IMR-90 (cell line): ENCODE data around the gene FBXL7. TPM values are rescaled to one million over a fixed set of nuclear protein-coding genes. Genes with fewer than 3 reads are reported as not detected.

Source experiments
- ATAC-seq: fragments of 200-7000 bp; cut with Tn5 transposase; 2 replicates; pipeline ENCODE4 v1.9.1; 2020; ENCODE audit warnings: low read depth, mild to moderate bottlenecking, moderate library complexity
- BruUV-seq: library from RNA; stranded (reverse); fragments of 400-500 nt; replicated peaks from 2 replicates; lab custom pipeline; 2021; lab: Mats Ljungman, UMichigan
- CTCF ChIA-PET: fragments of 300-600 bp; formaldehyde crosslinking; extraction: SDS; loops from one replicate; lab custom pipeline; 2021; ENCODE audit warnings: antibody characterized with exemption; lab: Yijun Ruan, JAX
- POLR2A ChIA-PET: fragments of 300-600 bp; sonication (Branson Sonifier 250); formaldehyde crosslinking; loops from one replicate; lab custom pipeline; 2022; ENCODE audit warnings: antibody characterized with exemption; ENCODE audit not compliant: unreplicated experiment; lab: Charles Lee
- DNase-seq: peaks from one replicate; pipeline ENCODE4 v3.0.0; 2013
- H2AFZ ChIP-seq: replicated peaks from 2 replicates; pipeline ENCODE3; 2013; ENCODE audit warnings: low read length, mild to moderate bottlenecking; ENCODE audit not compliant: poor library complexity
- H2AK5ac ChIP-seq: 2 replicates; pipeline ENCODE4 v1.6.1; 2013; ENCODE audit warnings: low read depth, low read length, inconsistent platforms
- H2AK9ac ChIP-seq: replicated peaks from 2 replicates; pipeline ENCODE3; 2013; ENCODE audit warnings: mild to moderate bottlenecking, low read depth, low read length, moderate library complexity; ENCODE audit not compliant: poor library complexity
- H2BK120ac ChIP-seq: 2 replicates; pipeline ENCODE4 v1.6.1; 2013; ENCODE audit warnings: low read depth, low read length, inconsistent platforms
- H2BK15ac ChIP-seq: 3 replicates; pipeline ENCODE4 v1.6.1; 2013; ENCODE audit warnings: low read depth, low read length, inconsistent platforms
- H2BK20ac ChIP-seq: 2 replicates; pipeline ENCODE4 v1.6.1; 2013; ENCODE audit warnings: low read depth, mild to moderate bottlenecking, inconsistent platforms, low read length, moderate library complexity
- H2BK5ac ChIP-seq: 2 replicates; pipeline ENCODE4 v1.6.1; 2013; ENCODE audit warnings: mild to moderate bottlenecking, low read depth, low read length, inconsistent platforms; ENCODE audit not compliant: poor library complexity, severe bottlenecking
- H3K14ac ChIP-seq: replicated peaks from 2 replicates; pipeline ENCODE4 v1.6.1; 2013; ENCODE audit warnings: low read depth, low read length, inconsistent platforms
- H3K18ac ChIP-seq: 2 replicates; pipeline ENCODE4 v1.6.1; 2013; ENCODE audit warnings: low read depth, low read length, control low read depth
- H3K23ac ChIP-seq: 2 replicates; pipeline ENCODE4 v1.6.1; 2013; ENCODE audit warnings: low read depth, low read length, inconsistent platforms
- H3K27ac ChIP-seq: 2 replicates; pipeline ENCODE4 v1.5.1; 2013; ENCODE audit warnings: mild to moderate bottlenecking, control low read depth, low read length; ENCODE audit not compliant: insufficient read depth
- H3K27me3 ChIP-seq: 2 replicates; pipeline ENCODE4 v1.6.1; 2013; ENCODE audit warnings: low read length; ENCODE audit not compliant: control insufficient read depth, insufficient read depth
- H3K36me3 ChIP-seq: 2 replicates; pipeline ENCODE4 v1.6.1; 2013; ENCODE audit warnings: low read length, mixed read lengths; ENCODE audit not compliant: control insufficient read depth, insufficient read depth
- H3K4ac ChIP-seq: 2 replicates; pipeline ENCODE4 v1.6.1; 2013; ENCODE audit warnings: low read depth, low read length, inconsistent platforms
- H3K4me1 ChIP-seq: 2 replicates; pipeline ENCODE4 v1.6.1; 2013; ENCODE audit warnings: low read length, mixed read lengths; ENCODE audit not compliant: control insufficient read depth, insufficient read depth
- H3K4me2 ChIP-seq: 2 replicates; pipeline ENCODE4 v1.6.1; 2013; ENCODE audit warnings: low read depth, mild to moderate bottlenecking, control low read depth, low read length, moderate library complexity
- H3K4me3 ChIP-seq: 2 replicates; pipeline ENCODE4 v1.5.1; 2013; ENCODE audit warnings: low read depth, mild to moderate bottlenecking, control low read depth, low read length, moderate library complexity; ENCODE audit not compliant: insufficient read depth
- H3K56ac ChIP-seq: 2 replicates; pipeline ENCODE4 v1.6.1; 2013; ENCODE audit warnings: low read length, inconsistent platforms; ENCODE audit not compliant: insufficient read depth; ENCODE audit errors: extremely low read depth
- H3K79me1 ChIP-seq, 2 experiments: 2 replicates each; pipeline ENCODE4 v1.6.1; 2013; ENCODE audit warnings: low read length in 2 of 2, inconsistent platforms in 1 of 2, low read depth in 1 of 2
- H3K9ac ChIP-seq: 2 replicates; pipeline ENCODE4 v1.6.1; 2013; ENCODE audit warnings: low read depth, low read length, control low read depth
- H3K9me1 ChIP-seq: 2 replicates; pipeline ENCODE4 v1.6.1; 2013; ENCODE audit warnings: low read length, inconsistent platforms; ENCODE audit not compliant: insufficient read depth
- H3K9me3 ChIP-seq: 2 replicates; pipeline ENCODE4 v1.6.1; 2013; ENCODE audit warnings: low read length; ENCODE audit not compliant: control insufficient read depth, insufficient read depth
- H4K20me1 ChIP-seq: 2 replicates; pipeline ENCODE4 v1.6.1; 2013; ENCODE audit warnings: low read length, inconsistent platforms; ENCODE audit not compliant: insufficient read depth
- H4K5ac ChIP-seq: 2 replicates; pipeline ENCODE4 v1.6.1; 2013; ENCODE audit warnings: mild to moderate bottlenecking, low read depth, low read length, control low read depth
- H4K8ac ChIP-seq, 2 experiments: 2 replicates each; pipeline ENCODE4 v1.6.1; 2013; ENCODE audit warnings: low read depth in 2 of 2, low read length in 2 of 2, control low read depth in 1 of 2, inconsistent platforms in 1 of 2
- H4K91ac ChIP-seq: 2 replicates; pipeline ENCODE4 v1.6.1; 2013; ENCODE audit warnings: low read depth, low read length, inconsistent platforms; ENCODE audit not compliant: insufficient read depth
- NFE2L2 ChIP-seq: fragments of 150-350 bp; IDR thresholded peaks from 2 replicates; pipeline ENCODE4 v1.6.1; 2016; ENCODE audit warnings: low read depth, mild to moderate bottlenecking, low read length
- SMC3 ChIP-seq: fragments of 150-350 bp; IDR thresholded peaks from 2 replicates; pipeline ENCODE4 v1.6.1; 2016; ENCODE audit warnings: low read depth, mild to moderate bottlenecking, antibody characterized with exemption, low read length, moderate library complexity
- dilution Hi-C: fragments of 300-500 bp; cut with HindIII; formaldehyde crosslinking; loops from one replicate; pipeline ENCODE4 v1.14.3; 2018; ENCODE audit warnings: low sequenced_read_pairs; ENCODE audit not compliant: unreplicated experiment
- in situ Hi-C: fragments of 300-500 bp; cut with MboI; formaldehyde crosslinking; loops from 3 replicates; pipeline ENCODE4 v1.14.3; 2019; ENCODE audit warnings: low sequenced_read_pairs, inconsistent platforms, mixed read lengths
- intact Hi-C: fragments of 100-400 bp; cut with micrococcal nuclease; formaldehyde crosslinking; loops from 2 replicates; pipeline ENCODE4 v1.10.0; 2022
- polyA plus RNA-seq, 3 experiments: library from polyadenylated mRNA; depleted of rRNA; stranded (reverse); fragments of >200 nt; gene quantifications; 2 replicates each; pipeline ENCODE4 v1.2.3, GENCODE V29; 2012; ENCODE audit warnings: low replicate concordance in 1 of 3
- total RNA-seq: library from RNA; depleted of rRNA; stranded (reverse); fragments of >200 nt; gene quantifications from 2 replicates; pipeline ENCODE4 v1.2.3, GENCODE V29; 2012
- TF ChIP-seq, protein P1 (sequence below): conservative IDR thresholded peaks from 2 replicates; pipeline ENCODE4 v1.5.1; 2012; ENCODE audit warnings: mild to moderate bottlenecking, low read depth, low read length, improper control_type of control experiment

FBXL7 gene
- total and polyA plus RNA-seq, 2 of the 4 experiments (the other 2 are of a cell fraction): 4.1 to 10.2 TPM

DNA sequence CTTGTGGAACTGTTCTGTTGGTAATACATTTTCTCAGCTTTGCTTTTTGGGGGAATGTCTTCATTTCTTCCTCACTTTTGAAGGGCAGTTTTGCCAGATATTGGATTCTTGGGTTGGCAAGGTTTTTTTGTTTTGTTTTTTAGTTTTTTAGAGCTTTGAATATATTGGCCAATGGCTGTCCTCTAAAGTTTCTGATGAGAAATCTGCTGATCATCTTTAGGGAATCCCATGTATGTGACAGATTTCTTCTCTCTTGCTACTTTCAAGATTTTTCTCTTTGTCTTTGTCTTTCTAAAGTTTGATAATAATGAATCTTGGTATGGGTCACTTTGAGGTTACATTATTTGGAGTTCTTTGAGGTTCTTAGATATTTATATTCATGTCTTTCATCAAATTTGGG is 227.4 kb downstream of the FBXL7 start:
- BruUV-seq: no TSS peak

More for the DNA sequence above, 227.4 kb downstream of the FBXL7 start:
- intact Hi-C loops: no loop called here
- H3K4me3 ChIP-seq: no peak overlapping the region
- H3K9me1 ChIP-seq: no peaks in the 10 kb centered on the region
- H3K36me3 ChIP-seq: no peaks in the 10 kb centered on the region
- no peak overlapping the region for H3K27ac ChIP-seq
- H4K8ac ChIP-seq: no peak overlapping the region
- H2AFZ ChIP-seq: no peak overlapping the region
- H3K9ac ChIP-seq: no peak overlapping the region
- dilution Hi-C loops: no loop called here
- no peak overlapping the region for H2AK5ac ChIP-seq
- no peak overlapping the region for H3K14ac ChIP-seq
- ChIA-PET CTCF (no interaction called here), POLR2A (no interaction called here)
- ATAC-seq (no peak), DNase-seq (no peak)
- no peak overlapping the region for H2BK120ac ChIP-seq
- H2AK9ac ChIP-seq: no peak overlapping the region
- H3K9me3 ChIP-seq: peaks cover 9% of the 10 kb centered on the region
- no peak overlapping the region for H3K56ac ChIP-seq
- TF ChIP-seq NFE2L2 (no peak), SMC3 (no peak)
- TF ChIP-seq, protein P1, sequence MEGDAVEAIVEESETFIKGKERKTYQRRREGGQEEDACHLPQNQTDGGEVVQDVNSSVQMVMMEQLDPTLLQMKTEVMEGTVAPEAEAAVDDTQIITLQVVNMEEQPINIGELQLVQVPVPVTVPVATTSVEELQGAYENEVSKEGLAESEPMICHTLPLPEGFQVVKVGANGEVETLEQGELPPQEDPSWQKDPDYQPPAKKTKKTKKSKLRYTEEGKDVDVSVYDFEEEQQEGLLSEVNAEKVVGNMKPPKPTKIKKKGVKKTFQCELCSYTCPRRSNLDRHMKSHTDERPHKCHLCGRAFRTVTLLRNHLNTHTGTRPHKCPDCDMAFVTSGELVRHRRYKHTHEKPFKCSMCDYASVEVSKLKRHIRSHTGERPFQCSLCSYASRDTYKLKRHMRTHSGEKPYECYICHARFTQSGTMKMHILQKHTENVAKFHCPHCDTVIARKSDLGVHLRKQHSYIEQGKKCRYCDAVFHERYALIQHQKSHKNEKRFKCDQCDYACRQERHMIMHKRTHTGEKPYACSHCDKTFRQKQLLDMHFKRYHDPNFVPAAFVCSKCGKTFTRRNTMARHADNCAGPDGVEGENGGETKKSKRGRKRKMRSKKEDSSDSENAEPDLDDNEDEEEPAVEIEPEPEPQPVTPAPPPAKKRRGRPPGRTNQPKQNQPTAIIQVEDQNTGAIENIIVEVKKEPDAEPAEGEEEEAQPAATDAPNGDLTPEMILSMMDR: no peak
- no peak overlapping the region for H2BK15ac ChIP-seq
- in situ Hi-C loops: no loop called here
- H3K18ac ChIP-seq: no peak overlapping the region
- no peaks in the 10 kb centered on the region for H3K4me1 ChIP-seq
- H4K91ac ChIP-seq: no peak overlapping the region
- H4K5ac ChIP-seq: no peak overlapping the region
- H3K27me3 ChIP-seq: no peaks in the 10 kb centered on the region
- no peak overlapping the region for H3K23ac ChIP-seq
- no peaks in the 10 kb centered on the region for H4K20me1 ChIP-seq
- H2BK20ac ChIP-seq: no peak overlapping the region
- H2BK5ac ChIP-seq: no peak overlapping the region
- no peak overlapping the region for H3K4ac ChIP-seq
- H3K4me2 ChIP-seq: no peak overlapping the region
- H3K79me1 ChIP-seq: peaks cover 2 to 15% of the 10 kb centered on the region in 2 experiments; a peak in 1 of 4 replicates
